Upper lobe of right lung (tissue), 1 donor: Measurements from ENCODE around the gene COL5A1. TPM values are rescaled to one million over a fixed set of nuclear protein-coding genes. Genes with fewer than 3 reads are reported as not detected.
"Not testable (repeated sequence)": the region's sequence is repeated elsewhere in the genome, so short reads cannot be mapped to it uniquely, and the experiment has no call there.

Source experiments
- ATAC-seq: fragments of 200-7000 bp; cut with Tn5 transposase; one replicate; pipeline ENCODE4 v1.9.1; 2020; ENCODE audit warnings: mild to moderate bottlenecking, moderate library complexity
- DNase-seq: peaks from one replicate; pipeline ENCODE4 v3.0.0-alpha.2; 2020
- H3K27ac ChIP-seq: fragments of 200-600 bp; one replicate; pipeline ENCODE4 v1.8.0; 2022
- H3K27me3 ChIP-seq: fragments of 200-600 bp; one replicate; pipeline ENCODE4 v1.8.0; 2022; ENCODE audit warnings: mild to moderate bottlenecking
- H3K36me3 ChIP-seq: fragments of 200-600 bp; one replicate; pipeline ENCODE4 v1.8.0; 2022
- H3K4me1 ChIP-seq: fragments of 200-600 bp; one replicate; pipeline ENCODE4 v1.8.0; 2022
- H3K4me3 ChIP-seq: fragments of 200-600 bp; one replicate; pipeline ENCODE4 v1.8.0; 2022; ENCODE audit warnings: mild to moderate bottlenecking
- H3K9me3 ChIP-seq: fragments of 200-600 bp; one replicate; pipeline ENCODE4 v1.8.0; 2022
- CTCF ChIP-seq: fragments of 200-600 bp; IDR thresholded peaks from one replicate; pipeline ENCODE4 v1.8.0; 2022; ENCODE audit warnings: antibody characterized with exemption
- intact Hi-C: fragments of 100-400 bp; cut with DNase I; formaldehyde crosslinking; loops from one replicate; pipeline ENCODE4 v1.11.0; 2022
- total RNA-seq: library from RNA; stranded (reverse); fragmentation: NEBNext Ultra II Directional; extraction: Animal tissue kit (Norgen Biotek cat#: 25700); gene quantifications from one replicate; pipeline ENCODE4 v1.2.1, GENCODE V29; 2021
- donor health status: DM: no; HTN: yes; CAD: no; lungs with severe emphysema.

COL5A1 gene
- total RNA-seq, 1 donor from 2014 or later, result 37.8 TPM

GRCh38 chr9:134712243-134712642 is 70.6 kb downstream of the COL5A1 start:
- DNase-seq (no peak), ATAC-seq (no peak)
- Histone ChIP-seq H3K27me3 (no peaks in the 10 kb centered on the region), H3K27ac (no peak overlapping the region), H3K4me3 (no peak overlapping the region), H3K36me3 (no peaks in the 10 kb centered on the region), H3K9me3 (no peaks in the 10 kb centered on the region), H3K4me1 (peaks cover 12% of the 10 kb centered on the region)
- intact Hi-C loops, result no loop called here
- TF ChIP-seq CTCF, result no peak

DNA sequence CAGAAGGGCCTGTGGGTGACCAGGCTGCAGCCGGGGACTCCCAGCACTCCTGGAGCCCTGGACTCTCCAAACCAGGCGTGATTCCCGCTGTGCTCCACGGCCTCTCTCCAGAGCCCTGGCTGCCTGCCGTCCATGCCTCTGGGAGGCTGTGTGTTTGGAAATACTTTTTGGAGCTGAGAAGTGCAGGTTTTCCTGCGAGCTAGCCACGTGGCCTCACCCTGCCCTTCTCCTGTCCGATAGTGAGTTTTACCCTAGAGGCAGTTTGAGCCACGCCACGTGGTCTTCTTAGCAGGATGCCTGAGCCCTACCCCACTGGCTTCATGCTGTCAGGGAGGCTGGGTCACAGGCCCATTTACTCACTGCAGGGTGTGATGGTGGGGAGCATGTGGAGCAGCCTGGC is 71.3 kb downstream of the COL5A1 start:
- Histone ChIP-seq H3K27ac (no peak overlapping the region), H3K27me3 (no peaks in the 10 kb centered on the region), H3K4me3 (no peak overlapping the region), H3K9me3 (no peaks in the 10 kb centered on the region), H3K4me1 (peaks cover 5% of the 10 kb centered on the region), H3K36me3 (no peaks in the 10 kb centered on the region)
- no peak for TF ChIP-seq CTCF
- intact Hi-C loops, result no loop called here
- no peak for ATAC-seq
- DNase-seq, result no peak

DNA sequence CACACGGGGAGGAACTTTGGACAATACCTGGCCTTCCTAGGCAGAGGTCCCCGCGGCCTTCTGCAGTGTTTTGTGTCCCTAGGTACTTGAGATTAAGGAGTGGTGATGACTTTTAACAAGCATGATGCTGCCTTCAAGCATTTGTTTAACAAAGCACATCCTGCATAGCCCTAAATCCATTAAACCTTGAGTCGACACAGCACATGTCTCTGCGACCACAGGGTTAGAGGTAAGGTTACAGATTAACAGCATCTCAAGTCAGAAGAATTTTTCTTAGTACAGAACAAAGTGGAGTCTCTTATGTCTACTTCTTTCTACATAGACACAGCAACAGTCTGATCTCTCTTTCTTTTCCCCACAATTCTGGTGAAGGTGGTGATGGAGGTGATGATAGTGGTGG is 73.9 kb downstream of the COL5A1 start:
- ATAC-seq, H3K4me1 ChIP-seq, DNase-seq, intact Hi-C loops, H3K27me3 ChIP-seq, H3K27ac ChIP-seq, H3K9me3 ChIP-seq, H3K36me3 ChIP-seq, H3K4me3 ChIP-seq: not testable (repeated sequence)

DNA sequence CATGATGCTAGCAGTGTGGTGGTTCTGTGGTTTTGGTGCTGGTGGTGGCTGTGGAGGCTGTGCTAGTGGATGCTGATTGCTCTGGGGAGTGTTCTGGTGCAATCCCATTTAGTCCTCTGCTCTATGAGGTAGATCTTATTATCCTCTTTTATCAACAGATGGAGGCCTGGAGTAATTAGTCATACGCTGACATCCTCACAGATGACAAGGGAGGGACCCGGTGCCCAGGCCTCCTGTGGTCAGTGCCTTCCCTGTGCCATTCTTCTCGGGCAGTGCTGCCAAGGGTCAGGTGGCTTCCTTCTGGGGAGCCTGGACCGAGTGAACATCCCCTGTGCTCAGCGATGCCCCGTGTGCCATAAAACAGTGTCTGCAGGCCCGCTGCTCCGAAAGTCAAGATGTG is 74.5 kb downstream of the COL5A1 start:
- H3K36me3 ChIP-seq, result no peaks in the 10 kb centered on the region
- no peaks in the 10 kb centered on the region for H3K4me1 ChIP-seq
- H3K9me3 ChIP-seq, result no peaks in the 10 kb centered on the region
- ATAC-seq, result no peak
- no peak overlapping the region for H3K4me3 ChIP-seq
- intact Hi-C loops, result no loop called here
- no peak overlapping the region for H3K27ac ChIP-seq
- no peaks in the 10 kb centered on the region for H3K27me3 ChIP-seq
- no peak for TF ChIP-seq CTCF
- DNase-seq, result no peak

DNA sequence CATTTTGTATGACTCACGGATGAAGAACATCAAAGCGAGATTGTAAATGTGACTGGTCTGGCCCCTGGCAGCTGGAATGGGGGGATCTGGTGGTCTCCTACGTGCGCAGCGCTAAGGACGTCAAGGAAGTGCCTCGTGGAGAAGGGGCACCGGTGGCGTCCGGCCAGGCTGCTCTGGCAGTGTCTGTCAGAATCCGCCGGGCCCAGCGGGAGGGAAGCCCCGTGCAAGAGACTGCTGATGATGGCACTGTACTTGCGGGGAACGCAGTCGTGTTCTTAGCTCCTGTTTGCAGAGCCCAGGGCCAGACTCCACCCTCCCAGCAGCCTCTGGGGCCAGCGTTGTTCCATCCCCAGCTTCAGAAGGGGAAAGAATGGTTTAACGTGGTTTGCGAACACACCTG is 75.5 kb downstream of the COL5A1 start:
- H3K36me3 ChIP-seq, result no peaks in the 10 kb centered on the region

GRCh38 chr9:134717924-134718645 is 76.5 kb downstream of the COL5A1 start:
- Histone ChIP-seq H3K4me1 (no peaks in the 10 kb centered on the region), H3K27me3 (peaks cover 3% of the 10 kb centered on the region), H3K27ac (no peak overlapping the region), H3K9me3 (no peaks in the 10 kb centered on the region), H3K4me3 (no peak overlapping the region), H3K36me3 (no peaks in the 10 kb centered on the region)
- intact Hi-C loops, result no loop called here
- DNase-seq, result no peak
- TF ChIP-seq CTCF, result no peak
- no peak for ATAC-seq

More for the DNA sequence above, 75.5 kb downstream of the COL5A1 start:
- H3K4me1 ChIP-seq, result no peaks in the 10 kb centered on the region
- no peak overlapping the region for H3K27ac ChIP-seq
- intact Hi-C loops, result no loop called here
- no peak for DNase-seq
- H3K4me3 ChIP-seq, result no peak overlapping the region
- ATAC-seq, result no peak
- H3K27me3 ChIP-seq, result peaks cover under 1% of the 10 kb centered on the region
- no peaks in the 10 kb centered on the region for H3K9me3 ChIP-seq
- no peak for TF ChIP-seq CTCF
